Measurements from ENCODE around the gene TSN. TPM values are rescaled to one million over a fixed set of nuclear protein-coding genes. Genes with fewer than 3 reads are reported as not detected.
A peak's percentile ranks its signal among the peaks of the same experiment; 100 is the strongest.

TSN gene
- total and polyA plus RNA-seq, 8 donors: 10.9 to 30.3 (median 23.4) TPM

DNA sequence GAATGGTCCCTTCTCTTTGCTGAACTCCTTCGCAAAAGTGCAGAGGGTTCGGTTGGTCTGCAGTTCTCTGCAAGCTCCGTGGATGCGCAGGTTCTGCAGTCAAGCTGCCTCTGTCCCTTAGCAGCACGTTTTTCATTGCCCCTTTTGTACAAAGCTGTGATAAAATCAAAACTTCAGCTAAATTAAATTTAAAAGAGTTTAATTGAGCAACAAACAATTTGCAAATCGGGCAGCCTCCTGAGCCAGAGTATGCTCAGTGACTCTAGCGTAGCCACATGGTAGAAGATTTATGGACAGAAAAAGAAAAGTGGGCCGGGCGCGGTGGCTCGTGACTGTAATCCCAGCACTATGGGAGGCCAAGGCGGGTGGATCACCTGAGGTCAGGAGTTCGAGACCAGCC is 18.8 kb downstream of the TSN start:
- ATAC-seq (no peak), DNase-seq (no peak), FAIRE-seq (no peak)
- Histone ChIP-seq H3K36me3 (no peaks in the 10 kb centered on the region), H3K9me3 (no peaks in the 10 kb centered on the region), H3K27me3 (no peaks in the 10 kb centered on the region), H3K4me3 (no peak overlapping the region), H3K27ac (no peak overlapping the region), H3K4me1 (no peaks in the 10 kb centered on the region)
- intact Hi-C loops (cut with DNase I): no loop called here
- TF ChIP-seq, protein P1, sequence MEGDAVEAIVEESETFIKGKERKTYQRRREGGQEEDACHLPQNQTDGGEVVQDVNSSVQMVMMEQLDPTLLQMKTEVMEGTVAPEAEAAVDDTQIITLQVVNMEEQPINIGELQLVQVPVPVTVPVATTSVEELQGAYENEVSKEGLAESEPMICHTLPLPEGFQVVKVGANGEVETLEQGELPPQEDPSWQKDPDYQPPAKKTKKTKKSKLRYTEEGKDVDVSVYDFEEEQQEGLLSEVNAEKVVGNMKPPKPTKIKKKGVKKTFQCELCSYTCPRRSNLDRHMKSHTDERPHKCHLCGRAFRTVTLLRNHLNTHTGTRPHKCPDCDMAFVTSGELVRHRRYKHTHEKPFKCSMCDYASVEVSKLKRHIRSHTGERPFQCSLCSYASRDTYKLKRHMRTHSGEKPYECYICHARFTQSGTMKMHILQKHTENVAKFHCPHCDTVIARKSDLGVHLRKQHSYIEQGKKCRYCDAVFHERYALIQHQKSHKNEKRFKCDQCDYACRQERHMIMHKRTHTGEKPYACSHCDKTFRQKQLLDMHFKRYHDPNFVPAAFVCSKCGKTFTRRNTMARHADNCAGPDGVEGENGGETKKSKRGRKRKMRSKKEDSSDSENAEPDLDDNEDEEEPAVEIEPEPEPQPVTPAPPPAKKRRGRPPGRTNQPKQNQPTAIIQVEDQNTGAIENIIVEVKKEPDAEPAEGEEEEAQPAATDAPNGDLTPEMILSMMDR (IDR thresholded peaks at IDR 0.05): no peak
- 85 to 92% methylated on average over 13 of the region's 13 CpGs for WGBS, 2 donors

DNA sequence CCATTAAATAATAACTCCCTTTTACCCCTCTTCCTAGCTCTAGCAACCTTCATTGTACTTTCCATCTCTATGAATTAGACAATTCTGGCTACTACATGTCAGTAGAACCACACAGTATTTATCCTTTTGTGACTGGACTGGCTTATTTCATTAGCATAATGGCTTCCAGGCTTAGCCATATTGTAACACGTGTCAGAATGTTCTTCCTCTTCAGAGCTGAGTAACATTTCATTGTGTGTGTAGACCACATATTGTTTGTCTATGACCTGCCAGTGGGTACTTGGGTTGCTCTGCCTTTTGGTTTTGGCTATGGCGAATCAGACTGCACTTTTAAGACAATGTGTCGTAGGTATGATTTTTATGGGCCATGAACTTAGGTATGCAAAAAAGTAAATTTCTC is 20.9 kb downstream of the TSN start:
- ATAC-seq: no peak
- FAIRE-seq: no peak
- Histone ChIP-seq H3K27ac (no peak overlapping the region), H3K27me3 (no peaks in the 10 kb centered on the region), H3K36me3 (no peaks in the 10 kb centered on the region), H3K4me3 (no peak overlapping the region), H3K4me1 (no peaks in the 10 kb centered on the region), H3K9me3 (no peaks in the 10 kb centered on the region)
- TF ChIP-seq, protein P1 (IDR thresholded peaks at IDR 0.05): no peak
- WGBS, 2 donors: 77% methylated on average over 3 of the region's 3 CpGs
- no peak for DNase-seq
- intact Hi-C loops (cut with DNase I): no loop called here

DNA sequence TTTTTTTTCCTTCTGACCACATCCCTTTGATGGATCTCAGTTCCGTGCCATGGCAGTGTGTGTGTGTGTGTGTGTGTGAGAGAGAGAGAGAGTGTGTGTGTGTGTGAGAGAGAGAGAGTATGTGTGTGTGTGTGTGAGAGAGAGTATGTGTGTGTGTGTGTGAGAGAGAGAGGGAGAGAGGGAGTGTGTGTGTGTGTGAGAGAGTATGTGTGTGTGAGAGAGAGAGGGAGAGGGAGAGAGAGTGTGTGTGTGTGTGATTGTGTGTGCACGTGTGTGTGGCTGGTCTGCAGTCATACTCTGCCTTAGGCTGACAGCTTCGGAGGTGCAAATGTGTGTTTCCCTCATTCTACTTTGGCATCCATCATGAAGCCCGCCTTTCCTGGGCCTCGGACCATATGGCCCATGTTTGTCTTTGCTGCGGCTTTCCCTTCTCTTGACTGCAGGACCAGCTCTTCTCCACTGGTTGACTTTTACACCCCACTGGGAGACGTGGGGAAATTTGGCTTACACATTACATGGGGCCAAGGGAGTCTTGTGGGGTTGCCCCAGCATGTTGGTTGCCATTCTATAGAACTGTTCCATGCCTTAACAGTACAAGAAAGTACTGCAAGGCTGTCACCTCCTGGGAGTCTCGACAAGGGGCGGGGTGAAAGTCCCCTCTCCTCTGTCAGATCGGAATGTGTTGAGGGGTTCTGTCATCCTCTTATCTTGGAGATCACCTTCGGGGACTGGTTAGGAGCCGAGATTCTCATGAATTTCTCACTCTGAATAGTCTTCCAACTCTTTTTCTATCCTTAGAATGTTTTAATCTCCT is 21.6 kb downstream of the TSN start:
- intact Hi-C loops (cut with DNase I): no loop called here
- H3K4me3 ChIP-seq: no peak overlapping the region
- no peaks in the 10 kb centered on the region for H3K36me3 ChIP-seq
- H3K27ac ChIP-seq: no peak overlapping the region
- H3K9me3 ChIP-seq: no peaks in the 10 kb centered on the region
- no peaks in the 10 kb centered on the region for H3K27me3 ChIP-seq
- WGBS, 2 donors: 35 to 37% methylated on average over 12 of the region's 12 CpGs
- DNase-seq (no peak), FAIRE-seq (no peak), ATAC-seq (peak in 1 of 4 donors; percentile 13)
- H3K4me1 ChIP-seq: no peaks in the 10 kb centered on the region
- TF ChIP-seq, protein P1 (IDR thresholded peaks at IDR 0.05): no peak

DNA sequence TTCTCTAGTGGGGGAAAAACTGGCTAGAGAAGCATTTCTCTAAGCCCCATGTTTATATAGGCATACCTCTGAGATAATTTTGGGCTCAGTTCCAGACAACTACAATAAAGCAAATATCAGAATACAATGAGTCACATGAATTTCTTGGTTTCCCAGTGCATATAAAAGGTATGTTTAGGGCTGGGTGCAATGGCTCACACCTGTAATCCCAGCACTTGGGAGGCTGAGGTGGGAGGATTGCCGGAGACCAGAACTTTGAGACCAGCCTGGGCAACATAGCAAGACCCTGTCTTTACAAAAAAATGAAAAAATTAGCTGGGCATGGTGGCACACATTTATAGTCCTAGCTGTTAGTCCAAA is 22.2 kb downstream of the TSN start:
- Histone ChIP-seq H3K4me3 (no peak overlapping the region), H3K9me3 (no peaks in the 10 kb centered on the region), H3K27ac (no peak overlapping the region), H3K27me3 (no peaks in the 10 kb centered on the region), H3K4me1 (no peaks in the 10 kb centered on the region), H3K36me3 (no peaks in the 10 kb centered on the region)
- TF ChIP-seq, protein P1 (IDR thresholded peaks at IDR 0.05): no peak
- DNase-seq: no peak
- intact Hi-C loops (cut with DNase I): no loop called here
- peak in 2 of 4 donors; percentile 38 to 65 for ATAC-seq
- 85 to 86% methylated on average over 1 of the region's 1 CpG for WGBS, 2 donors
- FAIRE-seq: no peak

DNA sequence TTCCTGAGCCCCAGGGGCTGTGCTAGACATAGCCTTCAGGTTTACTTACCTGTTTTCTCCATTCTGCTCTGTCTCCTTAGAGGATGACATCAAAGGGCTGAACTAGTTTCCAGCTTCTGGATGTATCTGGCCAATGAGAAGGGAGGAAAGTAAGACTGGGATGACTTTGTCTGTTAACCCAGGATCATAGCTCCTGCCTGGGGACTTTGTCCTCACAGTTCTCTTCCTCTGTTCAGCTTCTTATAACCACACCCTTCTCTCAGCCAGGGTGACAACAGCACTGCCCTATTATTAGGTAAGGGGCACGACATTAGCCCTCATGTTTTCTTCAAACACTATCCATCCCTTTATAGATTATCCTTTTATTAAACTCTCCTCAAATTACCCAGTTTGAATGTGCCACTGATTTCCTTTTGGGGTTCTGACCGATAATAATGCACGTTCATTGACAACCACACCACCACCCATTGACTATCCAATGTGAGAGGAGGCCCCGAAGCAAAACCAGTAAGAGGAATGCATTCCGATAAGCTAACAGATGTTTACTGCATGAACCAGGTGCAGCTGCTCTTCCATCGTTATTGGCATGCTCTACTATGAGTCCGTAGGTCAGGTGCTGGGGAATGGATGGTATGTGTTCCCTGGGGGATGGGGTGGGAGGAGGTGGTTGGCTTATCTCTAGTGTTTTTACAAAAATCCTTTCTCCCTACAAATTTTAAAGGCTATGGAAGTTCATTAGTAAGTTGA is 23.5 kb downstream of the TSN start:
- intact Hi-C loops (cut with DNase I): no loop called here
- ATAC-seq: peak in 1 of 4 donors; percentile 51

More for the DNA sequence above, 23.5 kb downstream of the TSN start:
- Histone ChIP-seq H3K9me3 (no peaks in the 10 kb centered on the region), H3K4me3 (no peak overlapping the region), H3K36me3 (no peaks in the 10 kb centered on the region), H3K4me1 (no peaks in the 10 kb centered on the region), H3K27ac (no peak overlapping the region), H3K27me3 (no peaks in the 10 kb centered on the region)
- FAIRE-seq (no peak), DNase-seq (no peak)
- TF ChIP-seq, protein P1 (IDR thresholded peaks at IDR 0.05): no peak
- WGBS, 2 donors: 33 to 34% methylated on average over 7 of the region's 7 CpGs
